ENCODE results near the gene CELSR2.

CELSR2 gene

GRCh38 chr1:109259674-109260557 lies 10.6 kb downstream of the CELSR2 start:
- no peak for DNase-seq (ENCODE audit: insufficient read length, low spot score)
- no peak for TF ChIP-seq POLR2A (IDR thresholded peaks at IDR 0.05; ENCODE audit: low read depth, low read length)
- FAIRE-seq, result no peak

GRCh38 chr1:109261006-109261405 lies 11.7 kb downstream of the CELSR2 start:
- DNase-seq (ENCODE audit: insufficient read length, low spot score) (no peak), FAIRE-seq (no peak)
- no peak for TF ChIP-seq POLR2A (IDR thresholded peaks at IDR 0.05; ENCODE audit: low read depth, low read length)

GRCh38 chr1:109261578-109261977 lies 12.2 kb downstream of the CELSR2 start:
- DNase-seq (ENCODE audit: insufficient read length, low spot score) (no peak), FAIRE-seq (no peak)
- TF ChIP-seq POLR2A (IDR thresholded peaks at IDR 0.05; ENCODE audit: low read depth, low read length), result no peak

GRCh38 chr1:109262231-109263055 lies 13.1 kb downstream of the CELSR2 start:
- TF ChIP-seq POLR2A (IDR thresholded peaks at IDR 0.05; ENCODE audit: low read depth, low read length), result no peak
- FAIRE-seq (no peak), DNase-seq (ENCODE audit: insufficient read length, low spot score) (no peak)

GRCh38 chr1:109263234-109263596 lies 13.9 kb downstream of the CELSR2 start:
- DNase-seq (ENCODE audit: insufficient read length, low spot score) (no peak), FAIRE-seq (no peak)
- TF ChIP-seq POLR2A (IDR thresholded peaks at IDR 0.05; ENCODE audit: low read depth, low read length), result no peak

GRCh38 chr1:109263597-109264378 lies 14.4 kb downstream of the CELSR2 start:
- TF ChIP-seq POLR2A (IDR thresholded peaks at IDR 0.05; ENCODE audit: low read depth, low read length), result no peak
- FAIRE-seq (peak; percentile 92), DNase-seq (ENCODE audit: insufficient read length, low spot score) (peak; percentile 98)

- no peak for TF ChIP-seq POLR2A (IDR thresholded peaks at IDR 0.05; ENCODE audit: low read depth, low read length)
- FAIRE-seq (no peak), DNase-seq (ENCODE audit: insufficient read length, low spot score) (no peak)
These were observed 15.0 kb downstream of the CELSR2 start for GRCh38 chr1:109264379-109264755.

GRCh38 chr1:109265016-109265415 lies 15.7 kb downstream of the CELSR2 start:
- no peak for TF ChIP-seq POLR2A (IDR thresholded peaks at IDR 0.05; ENCODE audit: low read depth, low read length)
- FAIRE-seq (no peak), DNase-seq (ENCODE audit: insufficient read length, low spot score) (no peak)

- FAIRE-seq, result no peak
- no peak for TF ChIP-seq POLR2A (IDR thresholded peaks at IDR 0.05; ENCODE audit: low read depth, low read length)
- DNase-seq (ENCODE audit: insufficient read length, low spot score), result no peak
These were observed 16.5 kb downstream of the CELSR2 start for GRCh38 chr1:109265741-109266330.

- DNase-seq (ENCODE audit: insufficient read length, low spot score) (no peak), FAIRE-seq (no peak)
- TF ChIP-seq POLR2A (IDR thresholded peaks at IDR 0.05; ENCODE audit: low read depth, low read length), result no peak
These were observed 17.6 kb downstream of the CELSR2 start for GRCh38 chr1:109266965-109267364.

- FAIRE-seq (no peak), DNase-seq (ENCODE audit: insufficient read length, low spot score) (no peak)
- TF ChIP-seq POLR2A (IDR thresholded peaks at IDR 0.05; ENCODE audit: low read depth, low read length), result no peak
These were observed 18.5 kb downstream of the CELSR2 start for GRCh38 chr1:109267743-109268300.

- no peak for FAIRE-seq
- DNase-seq (ENCODE audit: insufficient read length, low spot score), result no peak
- TF ChIP-seq POLR2A (IDR thresholded peaks at IDR 0.05; ENCODE audit: low read depth, low read length), result no peak
These were observed 19.3 kb downstream of the CELSR2 start for GRCh38 chr1:109268431-109269211.
